ENCODE results near the gene ILK.
A peak's percentile ranks its signal among the peaks of the same experiment; 100 is the strongest.

ILK gene

GRCh38 chr11:6640985-6641701 lies 37.6 kb downstream of the ILK start:
- DNase-seq (ENCODE audit: extremely low spot score): no peak
- CTCF ChIA-PET: interaction anchor here (0.7 to 2.2 kb wide), 4 partner anchors 9 to 61 kb away, joined by 3 to 6 read pairs (median 4); no protein-coding TSS in a partner anchor
- POLR2A ChIA-PET: interaction anchor here (1.2 kb wide), 1 partner anchor 42 kb away, joined by 3 read pairs; the partner anchor contains the start of gene MRPL17
- TF ChIP-seq, protein P1, sequence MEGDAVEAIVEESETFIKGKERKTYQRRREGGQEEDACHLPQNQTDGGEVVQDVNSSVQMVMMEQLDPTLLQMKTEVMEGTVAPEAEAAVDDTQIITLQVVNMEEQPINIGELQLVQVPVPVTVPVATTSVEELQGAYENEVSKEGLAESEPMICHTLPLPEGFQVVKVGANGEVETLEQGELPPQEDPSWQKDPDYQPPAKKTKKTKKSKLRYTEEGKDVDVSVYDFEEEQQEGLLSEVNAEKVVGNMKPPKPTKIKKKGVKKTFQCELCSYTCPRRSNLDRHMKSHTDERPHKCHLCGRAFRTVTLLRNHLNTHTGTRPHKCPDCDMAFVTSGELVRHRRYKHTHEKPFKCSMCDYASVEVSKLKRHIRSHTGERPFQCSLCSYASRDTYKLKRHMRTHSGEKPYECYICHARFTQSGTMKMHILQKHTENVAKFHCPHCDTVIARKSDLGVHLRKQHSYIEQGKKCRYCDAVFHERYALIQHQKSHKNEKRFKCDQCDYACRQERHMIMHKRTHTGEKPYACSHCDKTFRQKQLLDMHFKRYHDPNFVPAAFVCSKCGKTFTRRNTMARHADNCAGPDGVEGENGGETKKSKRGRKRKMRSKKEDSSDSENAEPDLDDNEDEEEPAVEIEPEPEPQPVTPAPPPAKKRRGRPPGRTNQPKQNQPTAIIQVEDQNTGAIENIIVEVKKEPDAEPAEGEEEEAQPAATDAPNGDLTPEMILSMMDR (IDR thresholded peaks at IDR 0.05; ENCODE audit: control extremely low read depth, extremely low read depth, low read depth, missing control alignments): no peak

- ChIA-PET CTCF (interaction anchor here (1.2 to 2.2 kb wide), 3 partner anchors 21 to 112 kb away, joined by 3 to 6 read pairs (median 3); no protein-coding TSS in a partner anchor), POLR2A (no interaction called here)
- no peak for DNase-seq (ENCODE audit: extremely low spot score)
- TF ChIP-seq, protein P1 (IDR thresholded peaks at IDR 0.05; ENCODE audit: control extremely low read depth, extremely low read depth, low read depth, missing control alignments): no peak
Observed at GRCh38 chr11:6642957-6643356, 39.4 kb downstream of the ILK start.

GRCh38 chr11:6646071-6646470 lies 42.5 kb downstream of the ILK start:
- POLR2A ChIA-PET: no interaction called here
- CTCF ChIA-PET: interaction anchor here (1.0 to 5.6 kb wide), 5 partner anchors 8 to 37 kb away, joined by 3 to 31 read pairs (median 10); partner anchors contain the start of gene MRPL17
- no peak for DNase-seq (ENCODE audit: extremely low spot score)

DNA sequence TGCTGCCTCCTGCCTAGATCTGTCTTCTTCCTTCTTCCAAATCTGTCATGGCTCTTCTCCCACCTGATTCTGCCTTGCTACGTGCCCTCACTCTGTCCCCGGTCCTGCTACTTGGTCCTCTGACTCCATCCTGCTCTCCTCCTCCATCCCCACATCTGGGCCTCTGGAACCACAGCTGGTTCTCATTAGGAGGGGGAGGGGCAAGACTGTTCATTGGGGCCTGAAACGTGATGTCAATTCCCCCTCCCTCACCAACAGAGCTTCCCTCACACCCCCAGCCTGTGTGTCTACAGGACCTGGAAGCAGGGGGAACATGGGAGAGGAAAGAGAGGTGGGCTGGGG lies 43.0 kb downstream of the ILK start:
- ChIA-PET POLR2A (interaction anchor here (0.7 kb wide), 1 partner anchor 25 kb away, joined by 6 read pairs; no protein-coding TSS in a partner anchor), CTCF (interaction anchor here (1.5 to 5.6 kb wide), 5 partner anchors 8 to 42 kb away, joined by 4 to 31 read pairs (median 10); partner anchors contain the start of gene MRPL17)
- TF ChIP-seq, protein P1 (IDR thresholded peaks at IDR 0.05; ENCODE audit: control extremely low read depth, extremely low read depth, low read depth, missing control alignments): no peak
- no peak for DNase-seq (ENCODE audit: extremely low spot score)

More at GRCh38 chr11:6646071-6646470, 42.5 kb downstream of the ILK start:
- TF ChIP-seq, protein P1 (IDR thresholded peaks at IDR 0.05; ENCODE audit: control extremely low read depth, extremely low read depth, low read depth, missing control alignments): no peak

DNA sequence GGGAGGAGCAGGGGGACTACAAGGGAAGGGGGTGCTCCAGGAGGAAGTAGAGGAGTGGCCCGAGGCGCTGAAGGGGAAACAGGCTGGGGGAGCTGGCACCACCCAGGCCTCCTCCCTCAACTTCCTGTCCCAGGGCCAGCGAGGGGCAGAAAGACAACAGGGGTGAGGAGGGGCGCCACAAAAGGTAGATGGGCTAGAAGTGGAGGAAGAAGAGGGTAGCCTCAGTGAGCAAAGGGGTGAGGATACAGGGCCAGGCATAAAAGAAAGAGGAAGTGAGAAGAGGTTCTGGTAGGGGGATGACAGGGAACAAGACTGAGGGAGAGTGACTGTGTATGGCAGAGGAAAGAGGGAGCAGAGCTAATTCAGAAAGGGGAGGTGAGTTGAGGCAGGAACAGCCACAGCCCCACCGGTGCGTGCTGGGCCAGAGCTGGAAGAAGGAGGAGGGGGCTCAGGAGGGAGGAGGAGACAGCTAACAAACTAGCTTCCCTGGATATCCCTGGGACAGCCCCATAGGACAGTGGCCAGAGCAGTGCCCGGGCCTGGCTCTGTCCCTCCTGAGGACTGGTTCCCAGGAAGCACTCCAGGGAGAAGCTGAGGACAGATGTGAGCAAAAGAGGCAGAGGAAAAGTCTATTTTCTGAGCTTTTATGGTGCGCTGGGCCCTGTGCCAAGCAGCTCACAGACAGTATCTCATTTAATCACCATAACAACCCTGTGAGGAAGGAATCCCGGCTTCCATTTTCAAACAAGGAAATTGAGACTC lies 43.5 kb downstream of the ILK start:
- ChIA-PET POLR2A (interaction anchor here (0.7 kb wide), 1 partner anchor 25 kb away, joined by 6 read pairs; no protein-coding TSS in a partner anchor), CTCF (interaction anchor here (1.5 to 5.6 kb wide), 6 partner anchors 9 to 42 kb away, joined by 3 to 31 read pairs (median 8); partner anchors contain the start of gene MRPL17)
- DNase-seq (ENCODE audit: extremely low spot score): peak; percentile 81
- TF ChIP-seq, protein P1 (IDR thresholded peaks at IDR 0.05; ENCODE audit: control extremely low read depth, extremely low read depth, low read depth, missing control alignments): no peak

DNA sequence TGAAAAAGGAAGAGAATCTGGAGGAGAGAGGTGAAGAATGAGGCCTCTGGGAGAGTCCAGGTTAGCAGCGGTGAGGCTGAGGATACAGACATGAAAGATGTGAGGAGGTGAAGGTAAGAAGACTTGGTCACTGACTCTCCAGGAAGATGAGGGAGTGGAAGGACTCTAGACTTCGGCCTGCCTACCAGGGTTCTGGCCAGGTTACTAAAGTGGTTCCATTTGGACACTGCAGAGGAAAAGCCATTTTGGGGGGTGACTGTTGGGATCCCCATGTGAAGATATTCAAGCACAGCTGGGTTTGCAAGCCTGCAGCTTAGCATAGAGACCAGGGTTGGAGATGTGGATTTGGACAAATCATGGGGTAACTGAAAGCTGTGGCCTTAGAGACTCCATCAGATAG lies 44.3 kb downstream of the ILK start:
- ChIA-PET CTCF (interaction anchor here (1.5 to 5.6 kb wide), 7 partner anchors 9 to 43 kb away, joined by 3 to 31 read pairs (median 7); partner anchors contain the start of gene MRPL17), POLR2A (no interaction called here)
- no peak for DNase-seq (ENCODE audit: extremely low spot score)
- TF ChIP-seq, protein P1 (IDR thresholded peaks at IDR 0.05; ENCODE audit: control extremely low read depth, extremely low read depth, low read depth, missing control alignments): no peak
